HPDE6-E6E7 (cell line): ENCODE results near the gene RFK.

Experiments used
- DNase-seq: peaks from one replicate; pipeline ENCODE4 v3.0.0; 2011; ENCODE audit warnings: missing footprints; ENCODE audit errors: extremely low spot score

RFK gene

GRCh38 chr9:76412638-76413037, 18.4 kb upstream of the RFK start:
- no peak for DNase-seq

- DNase-seq: no peak
Measured at GRCh38 chr9:76405868-76406267, 11.6 kb upstream of the RFK start.

GRCh38 chr9:76405340-76405739, 11.1 kb upstream of the RFK start:
- DNase-seq: no peak

- no peak for DNase-seq
Measured at GRCh38 chr9:76404401-76404800, 10.2 kb upstream of the RFK start.

- peak; percentile 38 for DNase-seq
Measured at GRCh38 chr9:76403352-76403751, 9.1 kb upstream of the RFK start.

- DNase-seq: no peak
Measured at GRCh38 chr9:76401580-76402354, 7.5 kb upstream of the RFK start.

GRCh38 chr9:76401176-76401575, 7.0 kb upstream of the RFK start:
- no peak for DNase-seq

GRCh38 chr9:76400534-76401096, 6.4 kb upstream of the RFK start:
- DNase-seq: peak; percentile 60

- DNase-seq: no peak
Measured at GRCh38 chr9:76399856-76400255, 5.6 kb upstream of the RFK start.

- no peak for DNase-seq
Measured at GRCh38 chr9:76396597-76396996, 2.4 kb upstream of the RFK start.

GRCh38 chr9:76396144-76396543, 1.9 kb upstream of the RFK start:
- DNase-seq: no peak

- no peak for DNase-seq
Measured at GRCh38 chr9:76395381-76395780, 1.2 kb upstream of the RFK start.

GRCh38 chr9:76394960-76395252, 680 bp upstream of the RFK start:
- no peak for DNase-seq

- DNase-seq: no peak
Measured at GRCh38 chr9:76390656-76391055, 3.6 kb downstream of the RFK start.

- peak; percentile 76 for DNase-seq
Measured at GRCh38 chr9:76379494-76379893, 14.7 kb downstream of the RFK start.

GRCh38 chr9:76378367-76379073, 15.7 kb downstream of the RFK start:
- DNase-seq: no peak

GRCh38 chr9:76377791-76378190, 16.4 kb downstream of the RFK start:
- no peak for DNase-seq

GRCh38 chr9:76374783-76375559, 19.3 kb downstream of the RFK start:
- DNase-seq: peak; percentile 84

- no peak for DNase-seq
Measured at GRCh38 chr9:76373784-76374474, 20.3 kb downstream of the RFK start.

- DNase-seq: no peak
Measured at GRCh38 chr9:76373173-76373783, 20.9 kb downstream of the RFK start.

- DNase-seq: no peak
Measured at GRCh38 chr9:76372336-76372735, 21.9 kb downstream of the RFK start.
